ENCODE results near the gene UNC13B.

UNC13B gene

GRCh38 chr9:35333551-35333950, 171.7 kb downstream of the UNC13B start:
- no peak for DNase-seq (ENCODE audit: low read depth in 2 of 2)

- no peak for DNase-seq (ENCODE audit: low read depth in 2 of 2)
Measured at GRCh38 chr9:35335164-35335563, 173.4 kb downstream of the UNC13B start.

GRCh38 chr9:35338086-35338485, 176.3 kb downstream of the UNC13B start:
- DNase-seq (ENCODE audit: low read depth in 2 of 2): no peak

GRCh38 chr9:35338561-35339274, 176.9 kb downstream of the UNC13B start:
- no peak for DNase-seq (ENCODE audit: low read depth in 2 of 2)

- no peak for DNase-seq (ENCODE audit: low read depth in 2 of 2)
Measured at GRCh38 chr9:35340046-35340445, 178.2 kb downstream of the UNC13B start.

- DNase-seq (ENCODE audit: low read depth in 2 of 2): no peak
Measured at GRCh38 chr9:35341021-35341420, 179.2 kb downstream of the UNC13B start.

- no peak for DNase-seq (ENCODE audit: low read depth in 2 of 2)
Measured at GRCh38 chr9:35341585-35341984, 179.8 kb downstream of the UNC13B start.

GRCh38 chr9:35342221-35342958, 180.6 kb downstream of the UNC13B start:
- DNase-seq (ENCODE audit: low read depth in 2 of 2): no peak

GRCh38 chr9:35348109-35348508, 186.3 kb downstream of the UNC13B start:
- no peak for DNase-seq (ENCODE audit: low read depth in 2 of 2)

- no peak for DNase-seq (ENCODE audit: low read depth in 2 of 2)
Measured at GRCh38 chr9:35349287-35349990, 187.6 kb downstream of the UNC13B start.

- DNase-seq (ENCODE audit: low read depth in 2 of 2): no peak
Measured at GRCh38 chr9:35350212-35350611, 188.4 kb downstream of the UNC13B start.

GRCh38 chr9:35350827-35351549, 189.2 kb downstream of the UNC13B start:
- no peak for DNase-seq (ENCODE audit: low read depth in 2 of 2)

- no peak for DNase-seq (ENCODE audit: low read depth in 2 of 2)
Measured at GRCh38 chr9:35353731-35354365, 192.0 kb downstream of the UNC13B start.

- no peak for DNase-seq (ENCODE audit: low read depth in 2 of 2)
Measured at GRCh38 chr9:35355939-35356338, 194.1 kb downstream of the UNC13B start.

- no peak for DNase-seq (ENCODE audit: low read depth in 2 of 2)
Measured at GRCh38 chr9:35357116-35357515, 195.3 kb downstream of the UNC13B start.

- no peak for DNase-seq (ENCODE audit: low read depth in 2 of 2)
Measured at GRCh38 chr9:35357826-35358225, 196.0 kb downstream of the UNC13B start.

- DNase-seq (ENCODE audit: low read depth in 2 of 2): no peak
Measured at GRCh38 chr9:35364817-35365585, 203.2 kb downstream of the UNC13B start.

- no peak for DNase-seq (ENCODE audit: low read depth in 2 of 2)
Measured at GRCh38 chr9:35366627-35367026, 204.8 kb downstream of the UNC13B start.

GRCh38 chr9:35367451-35367850, 205.6 kb downstream of the UNC13B start:
- DNase-seq (ENCODE audit: low read depth in 2 of 2): no peak

GRCh38 chr9:35370241-35370640, 208.4 kb downstream of the UNC13B start:
- no peak for DNase-seq (ENCODE audit: low read depth in 2 of 2)

- DNase-seq (ENCODE audit: low read depth in 2 of 2): no peak
Measured at GRCh38 chr9:35374436-35374835, 212.6 kb downstream of the UNC13B start.

Measured in stimulated activated CD4-positive, alpha-beta T cell treated with anti-CD3 and anti-CD28 coated beads, Interleukin-12 subunit alpha, Interleukin-12 subunit beta, amount 100 ng/mL, for 24 hours (primary cell).